OCI-LY1 (cell line): ENCODE results near the gene GPR63.

Source experiments
- H2AFZ ChIP-seq: fragments of 200-600 bp; sonication (generic), shearing (Covaris generic); 2 replicates; pipeline ENCODE4 v1.6.0; 2014; ENCODE audit warnings: antibody characterized with exemption, mild to moderate bottlenecking, low read length
- H3F3A ChIP-seq: fragments of 200-600 bp; sonication (generic), shearing (Covaris generic); 2 replicates; pipeline ENCODE4 v1.6.0; 2014; ENCODE audit warnings: mild to moderate bottlenecking, antibody characterized with exemption, low read length, moderate library complexity; ENCODE audit not compliant: insufficient read depth
- H3K27ac ChIP-seq: fragments of 200-600 bp; sonication (generic); 2 replicates; pipeline ENCODE4 v1.5.1; 2014; ENCODE audit warnings: low read length, mixed run types, mild to moderate bottlenecking, low read depth; ENCODE audit not compliant: poor library complexity, severe bottlenecking
- H3K27me3 ChIP-seq: fragments of 200-600 bp; sonication (generic); 2 replicates; pipeline ENCODE4 v1.6.0; 2014; ENCODE audit warnings: antibody characterized with exemption, mild to moderate bottlenecking, low read length, moderate library complexity; ENCODE audit not compliant: insufficient read depth
- H3K36me3 ChIP-seq: fragments of 200-600 bp; sonication (generic); 2 replicates; pipeline ENCODE4 v1.6.1; 2014; ENCODE audit warnings: mild to moderate bottlenecking, antibody characterized with exemption, low read length, moderate library complexity, mixed read lengths; ENCODE audit not compliant: insufficient read depth
- H3K4me1 ChIP-seq: fragments of 200-600 bp; sonication (generic); 2 replicates; pipeline ENCODE4 v1.5.1; 2014; ENCODE audit warnings: mild to moderate bottlenecking, low read length, moderate library complexity; ENCODE audit not compliant: insufficient read depth, severe bottlenecking
- H3K4me2 ChIP-seq: fragments of 200-600 bp; sonication (generic), shearing (Covaris generic); 2 replicates; pipeline ENCODE4 v1.6.1; 2014; ENCODE audit warnings: low read length
- H3K4me3 ChIP-seq: fragments of 200-600 bp; sonication (generic); 2 replicates; pipeline ENCODE4 v1.5.1; 2014; ENCODE audit warnings: low read length, low read depth, mild to moderate bottlenecking, mixed read lengths; ENCODE audit not compliant: poor library complexity, severe bottlenecking
- H3K79me2 ChIP-seq: fragments of 200-600 bp; shearing (Covaris generic); 2 replicates; pipeline ENCODE4 v1.6.1; 2016; ENCODE audit warnings: mixed run types, low read length, mixed read lengths; ENCODE audit not compliant: insufficient read depth
- H3K9ac ChIP-seq: fragments of 200-600 bp; sonication (generic), shearing (Covaris generic); 2 replicates; pipeline ENCODE4 v1.6.1; 2014; ENCODE audit warnings: mild to moderate bottlenecking, low read length, mixed read lengths
- H3K9me2 ChIP-seq: fragments of 200-600 bp; sonication (generic), shearing (Covaris generic); 2 replicates; pipeline ENCODE4 v1.6.1; 2014; ENCODE audit warnings: low read depth, mild to moderate bottlenecking, low read length, mixed read lengths
- H3K9me3 ChIP-seq: fragments of 200-600 bp; shearing (Covaris generic); 2 replicates; pipeline ENCODE4 v1.6.1; 2014; ENCODE audit warnings: low read length, mixed read lengths
- H4K20me1 ChIP-seq: fragments of 200-600 bp; sonication (generic), shearing (Covaris generic); 2 replicates; pipeline ENCODE4 v1.6.0; 2016; ENCODE audit warnings: mild to moderate bottlenecking, low read length; ENCODE audit not compliant: insufficient read depth
- CTCF ChIP-seq: fragments of 200-600 bp; sonication (generic), shearing (Covaris generic); IDR thresholded peaks from 2 replicates; pipeline ENCODE4 v1.5.1; 2017; ENCODE audit warnings: mild to moderate bottlenecking, antibody characterized with exemption, low read length, moderate library complexity, mixed read lengths
- EZH2 ChIP-seq: fragments of 200-600 bp; sonication (generic), shearing (Covaris generic); IDR thresholded peaks from 2 replicates; pipeline ENCODE4 v1.8.0; 2017; ENCODE audit warnings: borderline replicate concordance, mixed run types, mild to moderate bottlenecking, antibody characterized with exemption, low read length, moderate library complexity, mixed read lengths

The GPR63 gene

GRCh38 chr6:96792561-96793190, 44.6 kb downstream of the GPR63 start:
- no peak overlapping the region for H3K27ac ChIP-seq

GRCh38 chr6:96789871-96790270, 47.4 kb downstream of the GPR63 start:
- Histone ChIP-seq H3K9me2 (no peaks in the 10 kb centered on the region), H3K9me3 (peaks cover 3% of the 10 kb centered on the region; the same call in 1 of the 2 replicates), H3K27ac (no peak overlapping the region), H3K9ac (no peak overlapping the region), H3K4me2 (no peak overlapping the region), H3K4me3 (no peak overlapping the region), H3F3A (no peaks in the 10 kb centered on the region), H3K27me3 (no peaks in the 10 kb centered on the region), H3K4me1 (no peaks in the 10 kb centered on the region), H3K79me2 (no peaks in the 10 kb centered on the region), H2AFZ (no peak overlapping the region), H3K36me3 (no peaks in the 10 kb centered on the region), H4K20me1 (no peaks in the 10 kb centered on the region)
- TF ChIP-seq EZH2 (no peak), CTCF (no peak)

More at GRCh38 chr6:96792561-96793190, 44.6 kb downstream of the GPR63 start:
- H3F3A ChIP-seq: no peaks in the 10 kb centered on the region
- no peaks in the 10 kb centered on the region for H4K20me1 ChIP-seq
- H3K4me3 ChIP-seq: no peak overlapping the region
- no peaks in the 10 kb centered on the region for H3K9me2 ChIP-seq
- no peak overlapping the region for H2AFZ ChIP-seq
- H3K27me3 ChIP-seq: no peaks in the 10 kb centered on the region
- H3K4me1 ChIP-seq: no peaks in the 10 kb centered on the region
- TF ChIP-seq CTCF: no peak
- no peak for TF ChIP-seq EZH2
- H3K4me2 ChIP-seq: no peak overlapping the region
- H3K36me3 ChIP-seq: no peaks in the 10 kb centered on the region
- peaks cover 3% of the 10 kb centered on the region; the same call in 1 of the 2 replicates for H3K9me3 ChIP-seq
- no peak overlapping the region for H3K9ac ChIP-seq
- no peaks in the 10 kb centered on the region for H3K79me2 ChIP-seq

GRCh38 chr6:96787846-96788580, 49.3 kb downstream of the GPR63 start:
- no peaks in the 10 kb centered on the region for H3K36me3 ChIP-seq
- H3K27me3 ChIP-seq: no peaks in the 10 kb centered on the region
- no peak overlapping the region for H2AFZ ChIP-seq
- H3K9ac ChIP-seq: no peak overlapping the region
- no peak overlapping the region for H3K4me3 ChIP-seq
- no peaks in the 10 kb centered on the region for H3K9me2 ChIP-seq
- no peaks in the 10 kb centered on the region for H3F3A ChIP-seq
- TF ChIP-seq EZH2: no peak
- no peak for TF ChIP-seq CTCF
- H3K4me2 ChIP-seq: no peak overlapping the region
- no peak overlapping the region for H3K27ac ChIP-seq
- no peaks in the 10 kb centered on the region for H4K20me1 ChIP-seq
- peaks cover 3% of the 10 kb centered on the region; the same call in 1 of the 2 replicates for H3K9me3 ChIP-seq
- H3K4me1 ChIP-seq: no peaks in the 10 kb centered on the region
- no peaks in the 10 kb centered on the region for H3K79me2 ChIP-seq
